NCI-H774 (cell line): ENCODE measurements around the gene PUS10.
"Not testable (repeated sequence)": the region's sequence is repeated elsewhere in the genome, so short reads cannot be mapped to it uniquely, and the experiment has no call there.

ENCODE experiments used
- DNase-seq: peaks from one replicate; lab custom pipeline; 2025; lab: John Stamatoyannopoulos, UW

The PUS10 gene

DNA sequence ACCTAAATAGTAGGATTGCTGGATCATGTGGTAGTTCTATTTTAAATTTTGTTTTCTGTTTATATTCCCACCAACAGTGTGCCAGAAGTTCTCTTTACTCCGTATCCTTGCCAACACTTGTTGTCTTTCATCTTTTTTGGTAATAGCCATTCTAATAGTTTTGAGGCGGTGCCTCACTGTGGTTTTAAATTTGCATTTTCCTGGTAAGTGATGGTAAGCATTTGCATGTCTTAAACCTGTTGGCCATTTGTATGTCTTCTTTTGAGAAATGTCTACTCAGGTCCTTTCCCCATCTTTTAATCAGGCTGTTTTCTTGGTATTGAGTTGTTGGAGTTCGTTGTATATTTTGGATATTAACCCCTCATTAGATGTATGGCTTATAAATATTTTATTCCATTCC lies 85.1 kb downstream of the PUS10 start:
- DNase-seq = no peak

DNA sequence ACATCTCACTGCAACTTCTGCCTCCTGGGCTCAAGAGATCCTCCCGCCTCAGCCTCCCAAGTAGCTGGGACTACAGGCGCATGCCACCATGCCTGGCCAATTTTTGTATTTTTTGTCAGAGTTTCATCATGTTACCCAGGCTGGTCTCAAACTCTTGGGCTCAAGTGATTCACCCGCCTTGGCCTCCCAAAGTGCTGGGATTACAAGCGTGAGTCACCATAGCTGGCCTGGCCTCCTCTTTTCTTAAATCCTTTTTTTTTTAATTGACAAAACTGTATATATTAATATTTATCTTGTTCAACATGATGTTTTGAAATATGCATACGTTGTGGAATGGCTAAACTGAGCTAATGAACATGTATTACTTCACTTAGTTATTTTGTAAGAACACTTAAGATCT lies 86.0 kb downstream of the PUS10 start:
- not testable (repeated sequence) for DNase-seq

DNA sequence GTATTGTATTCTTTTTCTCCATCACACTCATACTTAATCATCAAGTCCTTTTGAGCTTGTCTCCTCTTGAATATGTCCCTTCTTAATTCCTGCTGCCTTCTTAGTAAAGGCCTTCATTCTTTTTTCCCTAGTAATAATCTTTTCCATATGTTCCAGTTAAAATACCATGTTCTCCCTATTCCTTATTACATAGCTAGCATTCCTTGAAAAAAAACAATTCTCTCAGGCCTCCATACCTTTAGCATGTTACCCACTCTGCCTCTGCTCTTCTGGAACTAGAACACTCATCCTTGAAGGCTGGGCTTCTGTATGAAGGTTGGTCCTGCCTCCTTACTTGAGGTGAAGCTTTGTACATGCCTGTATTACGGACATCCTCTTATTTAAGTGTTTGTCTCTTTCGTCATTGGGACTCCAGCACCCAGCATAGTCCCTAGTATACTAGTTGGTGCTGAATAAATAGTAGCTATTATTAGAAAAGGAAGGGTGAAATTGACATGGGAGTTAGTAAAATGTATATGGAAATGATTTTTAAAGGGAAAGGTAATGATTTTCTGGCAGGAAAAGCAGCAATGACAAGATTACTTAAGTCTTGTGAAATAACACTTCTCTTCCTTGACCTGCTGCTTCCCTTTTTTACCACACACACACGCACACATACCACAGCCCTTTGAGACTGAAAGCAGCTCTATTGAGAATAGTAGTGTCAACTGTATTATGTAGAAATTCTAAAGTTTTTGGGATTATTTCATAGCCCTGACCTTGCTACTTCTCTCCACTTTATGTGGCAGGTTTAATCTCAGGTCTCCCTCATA lies 91.1 kb downstream of the PUS10 start:
- no peak for DNase-seq

DNA sequence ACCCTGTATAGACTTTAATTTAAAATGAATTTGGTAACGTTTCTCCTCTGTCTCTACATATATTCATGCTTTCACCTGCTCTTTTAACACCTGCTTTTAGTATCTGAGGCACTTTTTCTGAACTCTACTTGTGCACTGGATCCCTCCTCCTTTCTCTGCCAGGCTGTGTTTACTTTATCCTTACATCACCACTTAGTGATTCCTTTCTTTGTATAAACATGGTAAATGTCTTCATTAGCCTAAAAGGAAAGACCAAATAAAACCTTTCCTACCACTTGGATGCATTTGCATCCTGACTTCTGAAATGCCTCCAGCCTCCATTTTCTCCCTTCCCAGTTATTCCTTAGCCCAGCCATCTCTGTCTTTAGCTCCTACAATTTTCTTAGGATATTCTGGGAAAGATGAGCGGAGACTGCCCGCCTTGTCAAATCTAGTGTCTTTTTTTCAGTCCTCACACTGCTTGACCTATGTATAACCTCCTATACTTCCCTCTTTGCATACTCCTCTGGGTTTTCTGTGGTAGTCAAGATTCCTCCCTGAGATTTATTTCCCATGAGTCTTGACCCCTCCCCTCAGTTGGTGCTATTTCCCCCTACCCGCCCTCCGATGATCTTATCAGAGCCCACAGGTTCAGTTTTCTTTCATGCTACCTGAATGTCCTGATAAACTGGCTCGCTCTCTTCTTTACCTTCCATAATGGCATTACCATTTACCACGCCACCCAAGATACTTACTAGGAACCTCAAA lies 91.9 kb downstream of the PUS10 start:
- DNase-seq = peak; percentile 61

DNA sequence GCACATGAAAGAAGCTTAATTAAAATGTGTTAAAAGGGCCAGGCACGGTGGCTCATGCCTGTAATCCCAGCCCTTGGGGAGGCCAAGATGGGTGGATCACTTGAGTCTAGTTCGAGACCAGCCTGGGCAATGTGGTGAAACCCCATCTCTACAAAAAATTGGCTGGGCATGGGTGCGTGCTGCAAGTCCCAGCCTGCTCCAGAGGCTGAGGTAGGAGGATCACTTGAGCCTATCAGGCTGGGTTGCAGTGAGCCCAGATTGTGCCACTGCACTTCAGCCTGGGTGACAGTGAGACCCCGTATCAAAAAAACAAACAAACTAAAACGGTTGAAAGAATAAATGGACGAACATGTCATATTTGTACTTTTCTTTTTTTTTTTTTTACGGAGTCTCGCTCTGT lies 110.7 kb downstream of the PUS10 start:
- DNase-seq = no peak

DNA sequence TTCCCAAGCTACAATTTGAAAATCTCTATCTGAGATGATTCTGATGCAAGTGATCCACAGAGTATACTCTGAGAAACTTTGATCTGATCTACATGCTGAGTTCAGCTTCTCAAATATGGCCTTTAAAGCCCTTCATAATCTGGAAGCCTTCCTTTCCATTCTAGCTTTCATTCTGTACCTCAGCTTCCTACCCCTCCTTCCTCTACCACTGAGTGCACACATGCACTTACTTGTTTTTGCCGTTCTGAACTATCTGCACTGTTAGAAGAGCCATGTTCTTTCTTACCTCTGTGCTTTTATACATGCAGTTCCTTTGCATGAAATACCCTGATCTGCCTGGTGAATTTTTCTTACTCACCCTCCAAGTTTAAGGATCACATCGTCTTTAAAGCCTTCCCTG lies 111.7 kb downstream of the PUS10 start:
- no peak for DNase-seq

DNA sequence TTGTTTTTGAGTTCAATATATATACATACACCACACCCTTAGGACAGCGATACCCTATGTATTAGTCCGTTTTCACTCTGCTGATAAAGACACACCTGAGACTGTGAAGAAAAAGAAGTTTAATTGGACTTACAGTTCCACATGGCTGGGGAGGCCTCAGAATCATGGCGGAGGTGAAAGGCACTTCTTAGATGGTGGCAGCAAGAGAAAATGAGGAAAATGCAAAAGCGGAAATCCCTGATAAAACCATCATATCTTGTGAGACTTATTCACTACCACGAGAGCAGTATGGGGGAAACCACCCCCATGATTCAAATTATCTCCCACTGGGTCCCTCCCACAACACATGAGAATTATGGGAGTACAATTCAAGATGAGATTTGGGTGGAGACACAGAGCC lies 112.2 kb downstream of the PUS10 start:
- not testable (repeated sequence) for DNase-seq

DNA sequence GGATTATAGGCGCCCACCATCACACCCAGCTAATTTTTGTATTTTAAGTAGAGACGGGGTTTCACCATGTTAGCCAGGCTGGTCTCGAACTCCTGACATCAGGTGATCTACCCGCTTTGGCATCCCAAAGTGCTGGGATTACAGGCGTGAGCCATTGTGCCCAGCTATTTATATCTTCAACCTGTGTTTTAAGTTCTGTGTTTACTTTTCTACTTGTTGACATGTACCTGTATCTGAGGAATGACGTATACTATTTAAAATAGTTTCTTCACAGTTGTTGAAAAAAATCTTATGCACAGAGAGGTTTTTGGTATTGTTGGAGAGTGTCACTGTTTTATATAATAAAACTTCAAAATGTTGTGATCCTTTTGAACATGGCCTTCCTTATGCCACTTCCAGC lies 116.8 kb downstream of the PUS10 start:
- DNase-seq = not testable (repeated sequence)

DNA sequence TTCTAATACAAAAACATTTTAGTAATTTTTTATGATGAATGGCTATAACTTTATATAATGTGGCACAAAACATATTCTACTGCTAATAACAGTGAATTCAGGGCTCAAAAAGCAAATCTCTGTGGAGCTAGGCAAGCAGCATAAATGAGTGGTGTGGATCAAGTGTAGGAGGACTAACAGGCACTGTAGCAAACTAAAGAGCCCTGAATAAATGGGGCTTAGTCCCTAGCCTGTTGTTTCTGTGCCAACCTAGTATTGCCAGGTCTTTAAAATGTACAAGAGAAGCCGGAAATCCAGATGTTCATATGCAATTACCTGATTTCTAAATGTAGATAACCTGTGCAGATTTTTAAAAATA lies 118.2 kb downstream of the PUS10 start:
- DNase-seq = no peak

DNA sequence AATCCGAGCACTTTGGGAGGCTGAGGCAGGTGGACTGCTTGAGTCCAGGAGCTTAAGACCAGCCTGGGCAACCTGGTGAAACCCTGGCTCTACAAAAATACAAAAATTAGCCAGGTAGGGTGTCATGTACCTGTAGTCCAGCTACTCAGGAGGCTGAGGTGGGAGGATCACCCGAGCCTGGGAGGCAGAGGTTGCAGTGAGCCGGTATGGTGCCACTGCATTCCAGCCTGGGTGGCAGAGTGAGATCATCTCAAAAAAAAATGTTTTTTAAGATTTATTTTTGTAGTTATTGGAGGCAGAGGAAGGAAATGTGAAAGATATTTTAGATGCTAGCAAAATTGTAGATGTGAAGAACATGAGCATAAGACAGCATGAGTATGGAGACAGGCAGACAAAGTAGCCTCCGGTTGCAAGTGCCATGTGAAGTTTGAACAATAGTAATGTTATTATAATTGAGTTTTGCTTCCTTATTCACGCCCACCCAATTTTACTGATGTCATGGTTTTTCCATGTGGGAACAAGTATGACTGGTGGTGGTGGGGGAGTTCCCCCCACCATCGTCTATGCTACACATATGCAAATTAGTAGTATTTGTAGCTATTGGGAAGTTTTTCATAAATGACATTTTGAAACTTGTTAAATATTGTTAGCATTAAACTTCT lies 118.7 kb downstream of the PUS10 start:
- DNase-seq = no peak

DNA sequence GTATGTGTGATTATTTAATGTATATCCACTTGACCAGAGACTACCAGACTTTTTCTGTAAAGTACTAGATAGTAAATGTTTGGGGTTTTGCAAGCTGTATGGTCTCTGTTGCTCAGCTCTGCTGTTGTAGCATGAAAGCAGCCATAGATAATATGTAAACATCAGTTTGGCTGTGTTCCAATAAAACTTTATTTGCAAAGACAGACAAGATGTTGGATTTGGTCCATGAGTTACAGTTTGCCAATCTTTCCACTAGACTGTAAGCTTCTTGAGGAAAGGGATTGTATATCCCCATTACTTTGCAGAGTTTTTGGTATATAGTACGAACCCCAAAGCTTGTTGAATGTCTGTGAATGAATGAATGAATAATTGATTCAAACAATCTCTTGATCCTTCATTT lies 119.5 kb downstream of the PUS10 start:
- DNase-seq = no peak
